Measurements from ENCODE around the gene CRTAP. TPM values are rescaled to one million over a fixed set of nuclear protein-coding genes. Genes with fewer than 3 reads are reported as not detected.

Gene CRTAP
- total and polyA plus RNA-seq, 8 donors: 17.6 to 71.0 (median 25.6) TPM

GRCh38 chr3:33092496-33093254 lies 21.1 kb upstream of the CRTAP start:
- TF ChIP-seq CTCF (IDR thresholded peaks at IDR 0.05): no peak
- no peak for DNase-seq
- peaks cover 0 to 4% (median 0%) of the 10 kb centered on the region in 3 donors for H3K36me3 ChIP-seq
- peaks cover 0 to 3% (median 0%) of the 10 kb centered on the region in 3 donors for H3K4me1 ChIP-seq
- H3K27me3 ChIP-seq: no peaks in the 10 kb centered on the region
- no peak for ATAC-seq
- WGBS, 2 donors: 88 to 93% methylated on average over 9 of the region's 9 CpGs
- H3K9me3 ChIP-seq: no peaks in the 10 kb centered on the region
- no peak for FAIRE-seq
- intact Hi-C loops (cut with DNase I): no loop called here
- H3K4me3 ChIP-seq: no peak overlapping the region
- H3K27ac ChIP-seq: no peak overlapping the region

GRCh38 chr3:33093847-33094246 lies 20.0 kb upstream of the CRTAP start:
- Histone ChIP-seq H3K4me3 (no peak overlapping the region), H3K4me1 (peaks cover 0 to 3% (median 2%) of the 10 kb centered on the region in 3 donors), H3K36me3 (peaks cover 0 to 4% (median 0%) of the 10 kb centered on the region in 3 donors), H3K9me3 (no peaks in the 10 kb centered on the region), H3K27ac (no peak overlapping the region), H3K27me3 (no peaks in the 10 kb centered on the region)
- ATAC-seq (no peak), FAIRE-seq (no peak), DNase-seq (no peak)
- WGBS, 2 donors: 97 to 98% methylated on average over 11 of the region's 11 CpGs
- TF ChIP-seq CTCF (IDR thresholded peaks at IDR 0.05): no peak
- intact Hi-C loops (cut with DNase I): no loop called here

GRCh38 chr3:33095436-33095835 lies 18.4 kb upstream of the CRTAP start:
- WGBS, 2 donors: 64 to 79% methylated on average over 2 of the region's 2 CpGs
- Histone ChIP-seq H3K4me1 (peaks cover 0 to 3% (median 2%) of the 10 kb centered on the region in 3 donors), H3K27me3 (no peaks in the 10 kb centered on the region), H3K36me3 (peaks cover 0 to 4% (median 0%) of the 10 kb centered on the region in 3 donors), H3K27ac (no peak overlapping the region), H3K9me3 (no peaks in the 10 kb centered on the region), H3K4me3 (peak overlapping the region in 3 of 4 donors; percentile 89 to 98 (median 96))
- DNase-seq (peak in 2 of 6 donors; percentile 23 to 26), ATAC-seq (no peak), FAIRE-seq (no peak)
- no peak for TF ChIP-seq CTCF (IDR thresholded peaks at IDR 0.05)
- intact Hi-C loops (cut with DNase I): no loop called here

- WGBS, 2 donors: 0% methylated on average over 50 to 51 of the region's 51 CpGs
- Histone ChIP-seq H3K27me3 (no peaks in the 10 kb centered on the region), H3K27ac (peak overlapping the region; percentile 89 to 97 (median 96)), H3K4me3 (peak overlapping the region; percentile 89 to 98 (median 95)), H3K4me1 (peaks cover 0 to 3% (median 2%) of the 10 kb centered on the region in 3 donors), H3K36me3 (peaks cover 0 to 4% (median 0%) of the 10 kb centered on the region in 3 donors), H3K9me3 (no peaks in the 10 kb centered on the region)
- peak; percentile 51 to 71 (median 64) for ATAC-seq
- TF ChIP-seq CTCF (IDR thresholded peaks at IDR 0.05): no peak
- DNase-seq: peak; percentile 40 to 83 (median 56)
- intact Hi-C loops (cut with DNase I): no loop called here
- no peak for FAIRE-seq
These were observed 17.5 kb upstream of the CRTAP start for GRCh38 chr3:33096093-33096868.
